ACHN (cell line): ENCODE results near the gene WBP2NL.
"Not testable (repeated sequence)": the region's sequence is repeated elsewhere in the genome, so short reads cannot be mapped to it uniquely, and the experiment has no call there.

Experiments used
- DNase-seq: peaks from one replicate; pipeline ENCODE4 v3.0.0-alpha.2; 2015
- in situ Hi-C: cut with HindIII; loops from 2 replicates; pipeline ENCODE4 v1.10.0; 2017; ENCODE audit warnings: low sequenced_read_pairs, low pct_ligation_motif_present, low pct_unique_long_range_greater_than_20kb

WBP2NL gene, protein sequence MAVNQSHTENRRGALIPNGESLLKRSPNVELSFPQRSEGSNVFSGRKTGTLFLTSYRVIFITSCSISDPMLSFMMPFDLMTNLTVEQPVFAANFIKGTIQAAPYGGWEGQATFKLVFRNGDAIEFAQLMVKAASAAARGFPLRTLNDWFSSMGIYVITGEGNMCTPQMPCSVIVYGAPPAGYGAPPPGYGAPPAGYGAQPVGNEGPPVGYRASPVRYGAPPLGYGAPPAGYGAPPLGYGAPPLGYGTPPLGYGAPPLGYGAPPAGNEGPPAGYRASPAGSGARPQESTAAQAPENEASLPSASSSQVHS

GRCh38 chr22:41998361-41999261, at the start of gene WBP2NL:
WBP2NL (plus strand) TSS chr22:41998788; CDS start chr22:41998819, 31 bp downstream.
- DNase-seq: peak; percentile 82
- in situ Hi-C loops: no loop called here

GRCh38 chr22:41948928-41949296, 49.7 kb upstream of the WBP2NL start:
- DNase-seq, in situ Hi-C loops: not testable (repeated sequence)

DNA sequence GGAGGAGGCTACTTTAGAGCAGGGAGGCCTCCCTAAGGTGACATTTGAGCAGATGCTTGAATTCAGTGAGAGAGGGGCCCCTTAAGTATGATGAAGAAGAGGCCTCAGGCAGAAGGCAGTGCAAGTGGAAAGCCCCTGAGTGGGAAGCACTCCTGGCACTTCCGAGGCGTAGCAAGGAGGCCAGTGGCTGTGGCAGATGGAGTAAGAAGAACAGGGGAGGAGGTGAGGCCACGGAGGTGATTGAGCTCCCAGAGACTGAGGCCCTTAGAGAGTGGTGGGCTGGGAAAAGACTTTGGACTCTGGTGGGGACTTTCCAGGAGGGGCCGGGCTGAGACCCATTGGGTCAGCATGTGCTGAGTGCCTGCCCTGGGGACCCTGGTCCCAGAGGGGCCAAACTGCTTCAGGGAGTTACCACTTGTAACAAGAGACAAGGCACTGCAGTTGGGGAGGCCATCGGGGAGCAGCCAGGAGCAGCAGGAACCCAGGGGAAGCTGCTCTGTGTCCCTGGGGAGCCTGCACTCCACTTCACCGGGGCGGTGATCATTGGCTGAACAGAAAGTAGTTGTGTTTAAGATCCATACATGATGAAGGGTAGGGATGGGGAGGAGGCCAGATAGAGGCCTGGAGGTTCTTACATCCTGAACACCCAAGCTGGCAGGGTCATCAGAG, 49.2 kb upstream of the WBP2NL start:
- no peak for DNase-seq
- in situ Hi-C loops: no loop called here

DNA sequence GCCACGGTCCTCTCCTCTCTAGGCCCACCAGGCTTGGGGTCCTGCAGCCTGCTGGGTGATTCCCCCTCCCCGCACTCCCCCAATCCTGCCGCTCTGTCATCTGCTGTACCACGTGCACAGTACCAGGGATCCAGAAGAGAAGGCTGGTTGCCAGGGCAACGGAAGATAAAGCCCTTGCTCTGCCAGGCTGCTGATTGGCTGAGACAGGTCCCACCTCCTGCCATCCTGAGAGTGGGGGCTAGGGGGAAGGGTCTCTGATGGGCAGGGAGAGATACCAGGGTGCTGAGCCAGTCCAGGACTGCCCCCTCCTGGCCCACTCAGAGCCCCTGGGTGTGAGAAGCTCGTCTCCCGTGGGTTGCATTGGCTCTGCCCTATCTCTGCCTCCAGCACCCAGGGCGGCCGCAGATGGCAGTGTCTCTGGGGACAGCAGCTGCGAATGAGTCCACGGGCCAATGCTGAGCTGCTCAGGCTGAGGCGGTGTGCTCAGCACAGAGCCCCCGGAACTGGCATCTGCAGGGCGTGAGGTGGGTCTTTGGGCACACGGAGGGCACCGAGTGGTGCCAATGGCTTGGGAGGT, 46.6 kb upstream of the WBP2NL start, which contains the start of gene SMIM45:
SMIM45 (plus strand) TSS at position 253 of the 577 bp plus-strand sequence.
- DNase-seq: no peak
- in situ Hi-C loops: no loop called here

- no peak for DNase-seq
- in situ Hi-C loops: no loop called here
Measured at GRCh38 chr22:41952713-41953112, 45.9 kb upstream of the WBP2NL start.

GRCh38 chr22:41957941-41958556, 40.5 kb upstream of the WBP2NL start:
- DNase-seq: no peak
- in situ Hi-C loops: no loop called here

- DNase-seq: no peak
- in situ Hi-C loops: no loop called here
Measured at GRCh38 chr22:41963453-41964111, 35.0 kb upstream of the WBP2NL start.

GRCh38 chr22:41964112-41964491, 34.5 kb upstream of the WBP2NL start:
- in situ Hi-C loops: no loop called here

DNA sequence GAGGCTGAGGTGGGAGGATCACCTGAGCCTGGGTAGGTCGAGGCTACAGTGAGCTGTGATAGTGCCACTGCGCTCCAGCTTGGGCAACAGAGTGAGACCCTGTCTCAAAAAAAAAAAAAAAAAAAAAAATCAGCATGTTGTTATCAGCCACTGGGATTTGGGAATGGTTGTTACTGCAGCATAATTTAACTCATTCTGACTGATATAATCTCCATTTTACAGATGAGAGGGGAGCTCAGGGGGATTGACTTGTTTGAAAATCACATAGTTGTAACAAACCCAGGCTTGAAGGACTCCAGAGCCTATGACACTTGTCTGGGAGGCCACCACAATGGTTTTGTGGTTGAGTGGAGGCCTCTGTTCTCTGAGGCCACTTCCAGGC, 32.4 kb upstream of the WBP2NL start:
- no peak for DNase-seq
- in situ Hi-C loops: no loop called here

More at GRCh38 chr22:41964112-41964491, 34.5 kb upstream of the WBP2NL start:
- no peak for DNase-seq

DNA sequence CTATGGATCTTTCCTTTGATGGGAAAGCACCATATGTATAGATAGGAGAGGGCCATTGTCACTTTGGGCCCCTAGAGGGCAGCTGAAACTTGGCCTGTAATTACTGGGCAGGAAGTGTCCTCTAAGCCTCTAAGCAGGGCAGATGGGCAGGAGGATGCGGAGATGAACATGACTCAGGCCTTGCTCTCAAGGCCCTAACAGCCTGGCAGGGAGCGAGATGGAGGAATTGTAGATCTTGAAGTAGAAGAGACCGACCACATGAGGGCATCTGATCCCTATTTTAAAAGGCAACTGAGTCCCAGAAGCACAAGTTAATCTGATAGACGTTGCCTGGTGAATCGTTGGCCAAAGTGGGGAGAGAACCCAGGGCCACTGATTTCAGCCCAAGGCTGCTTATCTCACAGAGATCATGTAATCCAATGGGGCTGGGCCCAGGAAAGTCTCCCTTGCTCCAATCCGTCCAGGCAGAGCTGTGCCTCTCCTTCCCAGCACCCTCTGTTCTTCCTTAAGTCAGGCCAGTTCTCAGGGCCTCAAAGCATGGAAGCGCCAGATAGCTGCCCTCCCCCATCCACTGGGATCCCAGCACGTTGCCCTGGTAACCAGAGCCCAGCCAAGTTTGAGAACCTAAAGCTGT, 31.9 kb upstream of the WBP2NL start:
- in situ Hi-C loops: no loop called here
- DNase-seq: peak; percentile 87

DNA sequence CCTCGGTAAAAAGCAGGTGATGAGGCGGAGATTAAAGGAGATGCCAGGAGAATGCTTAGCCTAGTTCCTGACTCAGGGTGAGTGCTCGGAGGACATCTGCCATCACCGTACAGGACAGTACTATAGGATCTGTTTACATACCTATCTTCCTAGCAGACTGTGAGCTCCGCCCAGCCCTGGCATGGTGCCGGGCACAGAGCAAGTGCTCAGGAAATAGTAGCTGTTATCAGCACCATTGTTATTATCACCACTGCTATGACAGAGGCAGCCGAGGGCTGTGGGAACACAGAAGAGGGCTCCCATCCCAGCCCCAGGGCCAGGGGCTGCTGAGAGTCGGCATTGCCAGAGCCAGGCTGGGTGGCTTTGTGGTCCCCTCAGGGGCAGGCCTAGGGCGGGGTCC, 30.0 kb upstream of the WBP2NL start:
- no peak for DNase-seq
- in situ Hi-C loops: no loop called here

GRCh38 chr22:41969110-41969646, 29.4 kb upstream of the WBP2NL start, which contains the start of gene SEPTIN3:
SEPTIN3 (plus strand) TSS chr22:41969443; CDS start chr22:41971493, 2,050 bp downstream.
- in situ Hi-C loops: no loop called here

GRCh38 chr22:41970601-41971000, 28.0 kb upstream of the WBP2NL start:
- in situ Hi-C loops: no loop called here
- DNase-seq: no peak

More at GRCh38 chr22:41969110-41969646, 29.4 kb upstream of the WBP2NL start, which contains the start of gene SEPTIN3:
- DNase-seq: no peak

GRCh38 chr22:41971431-41971830, 27.2 kb upstream of the WBP2NL start:
- no peak for DNase-seq
- in situ Hi-C loops: no loop called here

DNA sequence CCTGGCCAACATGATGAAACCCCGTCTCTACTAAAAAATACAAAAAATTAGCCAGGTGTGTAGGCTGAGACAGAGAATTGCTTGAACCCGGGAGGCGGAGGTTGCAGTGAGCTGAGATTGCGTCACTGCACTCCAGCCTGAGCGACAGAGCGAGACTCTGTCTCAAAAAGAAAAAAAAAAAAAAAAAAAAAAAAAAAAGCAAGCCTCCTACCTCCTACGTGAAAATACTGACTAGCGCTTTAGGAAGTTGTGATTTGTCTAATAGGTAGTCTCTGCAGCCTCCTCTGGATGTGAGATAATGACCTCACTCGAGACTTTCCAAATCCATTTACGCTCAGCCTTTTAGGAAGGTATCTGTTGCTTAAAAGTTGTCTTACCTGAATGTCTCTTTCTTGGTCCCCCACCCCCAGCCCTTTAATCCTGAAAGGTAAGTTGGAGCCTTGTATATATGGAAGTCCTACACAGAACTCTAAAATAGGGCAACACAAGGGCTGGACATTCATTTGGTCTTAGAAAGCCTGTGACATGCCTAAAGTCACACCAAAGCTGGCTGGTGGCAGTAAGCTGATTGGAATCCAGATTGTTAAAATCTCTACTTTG, 23.8 kb upstream of the WBP2NL start:
- no peak for DNase-seq
- in situ Hi-C loops: no loop called here

DNA sequence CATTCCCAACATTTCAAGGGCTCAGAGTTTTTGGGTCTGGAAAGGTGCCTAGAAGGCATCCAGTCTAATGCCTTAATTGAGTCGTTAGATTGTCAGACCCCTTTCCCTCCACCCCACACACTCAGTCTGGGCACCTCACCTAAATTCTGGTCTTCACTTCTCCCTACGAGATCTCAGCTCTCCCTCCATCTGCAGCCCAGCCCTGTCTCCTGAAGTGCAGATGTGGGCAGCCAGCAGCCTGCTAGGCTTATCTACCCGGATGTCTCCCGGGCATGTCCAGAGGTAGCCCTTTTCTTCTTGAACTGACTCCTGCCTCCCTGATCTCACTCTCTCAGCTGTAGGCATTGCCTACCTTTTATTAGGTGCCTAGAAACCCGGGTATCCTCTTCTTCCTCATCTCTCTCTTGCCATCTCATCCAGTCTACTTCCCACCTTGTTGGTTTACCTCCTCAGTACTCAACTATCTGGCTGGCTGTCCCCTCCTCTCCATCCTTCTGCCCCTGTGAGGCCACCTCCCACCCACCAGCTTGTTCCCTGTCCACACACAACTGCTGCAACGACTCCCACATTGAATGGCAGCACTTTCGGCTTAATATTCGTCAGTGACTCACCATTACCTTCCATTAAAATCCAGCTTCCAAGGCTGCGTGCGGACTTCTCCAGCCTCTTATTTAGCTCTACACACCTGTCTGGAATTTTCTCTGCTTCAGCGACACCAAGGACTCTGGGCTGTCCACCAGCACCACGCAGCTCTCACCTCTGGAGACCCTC, 23.1 kb upstream of the WBP2NL start:
- in situ Hi-C loops: no loop called here

More for the DNA sequence above, 23.1 kb upstream of the WBP2NL start:
- DNase-seq: no peak
